C4-2B (cell line): ENCODE results near the gene INPP5J.
A peak's percentile ranks its signal among the peaks of the same experiment; 100 is the strongest.

Experiments
- H3K27ac ChIP-seq: fragments of 450-650 bp; 2 replicates; pipeline ENCODE4 v1.5.1; 2017
- ZFX ChIP-seq: fragments of 450-650 bp; IDR thresholded peaks from 2 replicates; pipeline ENCODE4 v1.6.1; 2017
- TF ChIP-seq, protein P1 (sequence below): fragments of 450-650 bp; conservative IDR thresholded peaks from 2 replicates; pipeline ENCODE4 v1.5.1; 2017; ENCODE audit warnings: mild to moderate bottlenecking

Gene INPP5J

DNA sequence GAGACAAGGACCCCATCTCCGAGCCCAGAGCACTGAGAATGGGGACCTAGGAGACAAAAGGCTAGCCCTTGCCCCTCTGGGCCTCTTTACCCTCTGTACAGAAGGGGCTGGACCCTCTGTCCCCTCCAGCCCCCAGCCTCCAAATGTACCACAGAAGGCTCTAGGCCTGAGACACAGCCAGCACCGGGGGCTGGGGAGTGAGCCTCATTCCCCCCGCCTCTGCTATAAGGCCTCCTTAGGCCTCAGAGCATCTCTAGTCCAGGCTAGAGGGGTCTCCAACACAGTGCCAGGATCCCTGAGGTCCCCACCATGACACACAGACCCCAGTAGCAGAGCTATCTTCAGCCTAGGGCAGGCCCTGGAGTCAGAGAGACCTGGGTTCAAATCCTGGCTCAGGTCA, 36.8 kb upstream of the INPP5J start:
- H3K27ac ChIP-seq: no peak overlapping the region

DNA sequence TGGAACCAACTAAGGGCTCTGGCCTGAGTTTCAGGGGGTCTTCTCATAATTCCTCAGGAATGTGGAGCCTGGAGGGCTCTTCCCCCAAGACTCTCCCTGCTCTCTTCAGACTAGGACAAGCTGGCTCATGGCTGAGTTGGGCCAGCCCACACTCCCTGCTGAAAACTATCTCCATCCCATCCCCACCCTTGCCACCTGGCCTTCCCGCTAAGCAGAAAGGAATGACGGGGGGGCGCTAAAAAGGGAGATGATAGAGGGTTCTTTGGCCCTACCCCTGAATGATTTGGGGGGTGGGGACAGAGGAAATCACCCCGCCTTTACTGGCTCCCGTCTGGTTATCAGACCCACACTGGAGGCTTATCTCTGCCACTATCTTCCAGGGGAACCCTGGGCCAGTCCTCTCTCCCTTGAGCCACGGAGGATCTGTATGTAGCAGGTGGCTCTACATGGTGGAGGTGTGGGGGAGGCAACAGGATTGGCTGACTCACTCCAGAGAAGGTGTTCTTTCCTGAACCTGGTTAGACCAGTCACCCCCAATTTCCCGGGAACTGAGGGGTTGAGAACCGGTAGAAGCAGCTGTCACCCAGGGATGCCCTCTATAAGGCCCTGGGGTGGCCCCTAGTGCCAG, 35.9 kb upstream of the INPP5J start:
- H3K27ac ChIP-seq: no peak overlapping the region
- TF ChIP-seq ZFX: no peak
- TF ChIP-seq, protein P1, sequence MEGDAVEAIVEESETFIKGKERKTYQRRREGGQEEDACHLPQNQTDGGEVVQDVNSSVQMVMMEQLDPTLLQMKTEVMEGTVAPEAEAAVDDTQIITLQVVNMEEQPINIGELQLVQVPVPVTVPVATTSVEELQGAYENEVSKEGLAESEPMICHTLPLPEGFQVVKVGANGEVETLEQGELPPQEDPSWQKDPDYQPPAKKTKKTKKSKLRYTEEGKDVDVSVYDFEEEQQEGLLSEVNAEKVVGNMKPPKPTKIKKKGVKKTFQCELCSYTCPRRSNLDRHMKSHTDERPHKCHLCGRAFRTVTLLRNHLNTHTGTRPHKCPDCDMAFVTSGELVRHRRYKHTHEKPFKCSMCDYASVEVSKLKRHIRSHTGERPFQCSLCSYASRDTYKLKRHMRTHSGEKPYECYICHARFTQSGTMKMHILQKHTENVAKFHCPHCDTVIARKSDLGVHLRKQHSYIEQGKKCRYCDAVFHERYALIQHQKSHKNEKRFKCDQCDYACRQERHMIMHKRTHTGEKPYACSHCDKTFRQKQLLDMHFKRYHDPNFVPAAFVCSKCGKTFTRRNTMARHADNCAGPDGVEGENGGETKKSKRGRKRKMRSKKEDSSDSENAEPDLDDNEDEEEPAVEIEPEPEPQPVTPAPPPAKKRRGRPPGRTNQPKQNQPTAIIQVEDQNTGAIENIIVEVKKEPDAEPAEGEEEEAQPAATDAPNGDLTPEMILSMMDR: no peak

More for the DNA sequence above, 36.8 kb upstream of the INPP5J start:
- TF ChIP-seq ZFX: no peak
- TF ChIP-seq, protein P1: no peak

DNA sequence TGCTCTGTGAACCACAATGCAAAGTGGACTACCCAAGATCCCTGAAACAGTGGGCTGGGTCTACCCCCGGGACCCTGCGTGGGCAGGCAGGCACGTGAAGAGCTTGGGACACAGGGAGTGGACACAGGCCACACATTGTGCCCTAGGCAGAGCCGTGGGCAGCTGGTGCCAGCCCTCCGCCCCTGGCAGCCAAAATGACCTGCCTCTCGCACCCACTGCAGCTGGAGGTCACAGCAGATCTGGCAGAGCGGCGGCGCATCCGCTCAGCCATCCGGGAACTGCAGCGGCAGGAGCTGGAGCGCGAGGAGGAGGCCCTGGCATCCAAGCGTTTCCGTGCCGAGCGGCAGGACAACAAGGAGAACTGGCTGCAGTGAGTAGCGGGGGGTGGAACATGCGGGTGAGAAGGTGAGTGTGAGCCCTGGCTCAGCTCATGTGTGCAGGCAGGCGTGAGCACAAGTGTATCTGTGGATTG, 35.0 kb upstream of the INPP5J start:
- TF ChIP-seq, protein P1: no peak
- TF ChIP-seq ZFX: no peak
- no peak overlapping the region for H3K27ac ChIP-seq

DNA sequence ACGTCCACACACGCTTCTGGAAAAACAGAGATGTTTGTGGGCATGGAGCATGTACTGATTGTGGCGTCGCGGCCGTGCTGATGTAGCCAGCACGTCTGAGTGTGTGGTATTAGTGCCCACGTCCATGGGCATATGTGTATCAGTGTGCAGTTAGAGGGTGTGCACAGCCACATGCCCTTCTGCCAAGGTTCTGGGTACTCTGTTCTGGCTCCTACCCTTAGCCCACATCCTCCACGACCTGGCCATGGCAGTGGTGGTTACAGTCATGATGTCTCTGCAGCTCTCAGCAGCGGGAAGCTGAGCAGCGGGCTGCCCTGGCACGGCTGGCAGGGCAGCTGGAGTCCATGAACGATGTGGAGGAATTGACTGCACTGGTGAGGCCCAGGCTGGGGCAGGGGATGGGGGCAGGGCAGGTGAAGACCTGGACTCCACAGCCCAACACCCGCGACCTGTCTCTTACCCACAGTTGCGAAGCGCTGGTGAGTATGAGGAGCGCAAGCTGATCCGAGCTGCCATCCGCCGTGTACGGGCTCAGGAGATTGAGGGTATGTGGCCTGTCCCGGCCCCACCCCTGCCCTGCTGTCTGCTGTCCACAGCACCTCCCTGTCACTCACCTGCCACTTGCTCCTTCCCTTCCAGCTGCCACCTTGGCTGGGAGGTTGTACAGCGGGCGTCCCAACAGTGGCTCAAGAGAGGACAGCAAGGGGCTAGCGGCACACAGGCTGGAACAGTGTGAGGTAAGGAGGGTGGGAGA, 34.4 kb upstream of the INPP5J start:
- H3K27ac ChIP-seq: no peak overlapping the region
- TF ChIP-seq, protein P1: no peak
- no peak for TF ChIP-seq ZFX

DNA sequence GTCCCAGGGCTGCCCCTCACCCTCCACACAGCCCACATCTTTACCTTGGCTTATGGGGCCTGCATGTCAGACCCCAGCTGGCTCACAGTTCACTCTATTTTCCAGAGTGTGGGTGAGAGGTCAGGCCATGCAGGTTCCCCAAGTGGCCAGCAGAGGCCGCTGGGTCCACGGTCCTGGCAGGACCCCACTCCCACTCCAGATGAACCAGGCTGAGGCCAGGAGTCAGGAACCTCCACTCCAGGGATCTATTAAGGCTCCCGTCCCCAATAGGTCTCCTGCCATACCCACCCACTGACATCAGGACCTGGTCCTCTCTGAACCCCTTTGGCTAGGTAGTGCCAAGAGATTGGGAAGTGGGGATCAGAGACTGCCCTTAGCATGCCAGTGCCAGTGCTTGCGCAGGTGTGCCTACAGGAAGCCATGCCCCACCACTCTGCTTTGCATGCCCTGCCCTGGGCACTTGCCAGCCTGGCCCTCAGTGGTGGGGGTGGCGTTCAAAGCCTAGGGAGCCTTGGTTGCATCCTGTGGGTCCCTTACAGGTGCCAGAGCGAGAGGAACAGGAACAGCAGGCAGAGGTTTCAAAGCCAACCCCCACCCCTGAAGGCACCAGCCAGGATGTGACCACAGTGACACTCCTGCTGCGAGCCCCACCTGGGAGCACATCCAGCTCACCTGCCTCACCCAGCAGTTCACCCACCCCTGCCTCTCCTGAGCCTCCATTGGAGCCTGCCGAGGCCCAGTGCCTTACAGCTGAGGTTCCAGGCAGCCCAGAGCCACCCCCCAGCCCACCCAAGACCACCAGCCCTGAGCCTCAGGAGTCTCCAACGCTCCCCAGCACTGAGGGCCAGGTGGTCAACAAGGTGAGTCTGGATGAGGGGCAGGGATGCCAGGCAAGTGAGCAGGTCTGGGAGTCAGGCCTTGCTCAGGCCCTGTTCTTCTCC, 33.3 kb upstream of the INPP5J start:
- no peak overlapping the region for H3K27ac ChIP-seq
- TF ChIP-seq, protein P1: peak; percentile 88
- no peak for TF ChIP-seq ZFX

DNA sequence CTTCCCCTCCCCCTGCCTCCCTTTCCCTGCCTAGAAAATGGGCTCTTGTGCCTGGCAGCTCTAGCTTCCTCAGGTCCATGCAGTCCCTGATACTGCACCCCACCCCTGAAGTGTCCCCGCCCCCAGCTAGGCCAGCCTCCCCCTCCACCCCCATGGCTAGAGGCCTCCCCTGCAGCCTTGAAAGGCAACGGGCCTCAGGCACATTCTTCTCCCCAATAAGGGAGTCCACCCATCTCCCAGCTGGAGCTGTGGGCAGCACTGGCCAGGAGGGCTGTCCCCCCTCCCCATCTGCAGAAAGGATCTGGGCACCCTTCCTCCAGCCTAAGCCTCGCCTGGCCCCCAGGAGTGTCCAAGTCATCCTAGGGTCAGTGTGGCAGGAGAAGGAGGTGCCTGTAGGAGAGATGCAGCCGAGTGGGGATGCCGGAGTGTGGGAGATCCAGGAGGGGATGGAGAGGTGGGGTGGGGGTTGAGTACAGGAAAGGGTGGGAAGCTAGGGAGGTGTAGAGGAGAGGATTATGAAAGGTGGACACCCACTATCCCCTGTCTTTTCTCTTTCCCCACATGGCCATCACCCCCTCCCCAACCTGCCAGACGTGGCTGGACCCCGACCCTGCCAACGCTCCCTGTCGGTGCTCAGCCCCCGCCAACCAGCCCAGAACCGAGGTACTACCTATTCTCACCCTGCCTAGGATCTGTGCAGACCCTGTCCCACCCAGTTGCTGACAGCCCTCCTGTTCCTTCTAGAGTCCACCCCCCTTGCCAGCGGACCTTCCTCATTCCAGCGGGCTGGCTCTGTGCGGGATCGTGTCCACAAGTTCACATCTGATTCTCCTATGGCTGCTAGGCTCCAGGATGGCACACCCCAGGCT, 32.3 kb upstream of the INPP5J start:
- TF ChIP-seq, protein P1: no peak
- no peak for TF ChIP-seq ZFX
- H3K27ac ChIP-seq: no peak overlapping the region
